Measurements from ENCODE around the gene UBE3C. TPM values are rescaled to one million over a fixed set of nuclear protein-coding genes. Genes with fewer than 3 reads are reported as not detected.
"Not testable (repeated sequence)": the region's sequence is repeated elsewhere in the genome, so short reads cannot be mapped to it uniquely, and the experiment has no call there.

Gene UBE3C
- total RNA-seq, 2 donors from 2014 or later: 46.1 to 55.4 TPM

DNA sequence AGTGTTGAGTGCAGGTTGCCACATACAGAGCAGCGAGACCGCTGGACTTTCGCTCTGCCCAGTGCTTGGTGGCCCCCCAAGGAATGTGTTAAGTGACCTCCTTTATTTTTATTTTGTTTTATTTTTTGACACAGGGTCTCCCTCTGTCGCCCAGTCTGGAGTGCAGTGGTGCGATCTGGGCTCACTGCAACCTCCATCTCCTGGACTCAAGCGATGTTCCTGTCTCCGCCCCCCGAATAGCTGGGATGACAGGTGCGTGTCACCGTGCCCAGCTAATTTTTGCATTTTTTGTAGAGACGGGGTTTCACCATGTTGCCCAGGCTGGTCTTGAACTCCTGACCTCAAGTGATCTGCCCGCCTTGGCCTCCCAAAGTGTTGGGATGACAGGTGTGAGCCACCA lies 138.8 kb downstream of the UBE3C start:
- not testable (repeated sequence) for DNase-seq, ATAC-seq
- intact Hi-C loops (cut with DNase I): loop anchor here in 1 of 2 donors (10.0 kb wide), 1 partner anchor 117 kb away; no protein-coding TSS in a partner anchor

DNA sequence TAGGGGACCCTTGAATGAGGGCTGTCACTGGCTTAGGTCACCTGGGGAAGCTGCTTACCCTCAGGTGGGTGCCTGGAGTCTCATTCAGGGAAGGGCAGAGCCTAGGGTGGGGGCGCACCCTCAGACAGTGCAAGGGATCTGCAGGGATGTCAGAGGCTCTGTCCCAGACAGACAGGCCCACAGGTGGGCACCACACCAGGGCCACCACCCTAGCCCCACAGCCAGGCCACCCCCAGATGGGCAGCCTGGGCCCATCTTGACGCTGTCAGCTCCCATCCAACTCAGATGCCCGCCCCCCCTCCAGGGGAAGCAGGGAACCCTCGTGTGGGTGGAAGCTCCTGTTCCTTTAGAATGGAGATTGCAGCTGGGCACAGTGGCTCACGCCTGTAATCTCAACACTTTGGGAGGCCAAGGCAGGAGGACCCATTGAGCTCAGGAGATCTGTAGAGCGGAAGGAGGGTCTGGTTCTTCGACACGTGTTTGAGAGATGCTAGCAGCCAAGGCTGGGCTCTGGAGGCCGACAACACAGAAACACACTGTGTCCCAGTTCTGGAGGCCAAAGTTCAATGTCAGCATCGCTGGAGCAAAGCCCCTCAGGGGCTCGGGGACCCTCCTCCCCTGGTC lies 139.6 kb downstream of the UBE3C start:
- DNase-seq (no peak), ATAC-seq (no peak)
- intact Hi-C loops (cut with DNase I): loop anchor here in 1 of 2 donors (10.0 kb wide), 1 partner anchor 117 kb away; no protein-coding TSS in a partner anchor

DNA sequence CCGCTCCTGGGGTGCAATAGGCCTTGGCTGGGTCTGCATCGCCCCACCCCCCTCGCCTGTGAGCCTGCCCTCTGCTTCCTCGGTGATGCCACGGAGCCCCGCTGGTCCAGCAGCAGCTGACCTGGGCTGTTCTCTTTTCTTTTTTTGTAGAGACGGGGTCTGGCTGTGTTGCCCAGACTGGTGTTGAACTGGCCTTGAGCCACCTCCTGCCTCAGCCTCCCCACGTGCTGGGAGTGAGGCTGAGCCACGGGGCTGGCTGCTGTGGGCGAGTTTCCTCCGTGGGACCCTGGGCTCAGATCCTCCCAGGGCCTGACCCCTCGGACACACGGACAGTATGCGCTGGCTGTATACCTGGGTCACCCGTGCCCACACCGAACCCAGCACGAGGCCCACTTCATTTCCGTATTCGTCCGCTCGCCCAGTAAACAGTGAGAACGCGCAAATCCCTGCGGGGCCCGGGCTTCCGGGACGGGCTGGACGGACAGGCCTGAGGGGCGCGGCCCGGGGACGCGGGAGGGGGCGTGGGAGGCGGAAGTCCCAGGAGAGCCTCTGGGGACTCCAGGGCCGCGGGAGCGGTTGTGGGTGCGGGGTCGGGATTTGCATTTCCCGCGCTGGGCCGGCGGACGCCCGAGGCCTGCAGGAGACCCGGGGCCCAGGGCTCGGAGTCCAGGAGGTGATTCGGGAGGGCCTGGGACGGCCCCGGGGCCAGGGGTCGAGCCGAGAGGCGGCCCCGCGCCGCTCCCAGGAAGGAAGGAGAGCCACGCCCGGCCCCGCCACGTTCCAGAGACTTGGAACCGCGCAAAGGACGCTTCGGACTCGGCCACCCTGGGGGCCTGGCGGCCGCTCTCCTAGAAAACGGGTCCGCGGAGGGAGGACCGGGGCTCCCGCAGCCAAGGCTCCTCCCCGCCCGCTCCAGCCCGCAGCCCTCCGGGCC lies 140.3 kb downstream of the UBE3C start:
- DNase-seq (peak; percentile 75), ATAC-seq (peak; percentile 64 to 68)
- intact Hi-C loops (cut with DNase I): loop anchor here in 1 of 2 donors (10.0 kb wide), 1 partner anchor 116 kb away; no protein-coding TSS in a partner anchor

DNA sequence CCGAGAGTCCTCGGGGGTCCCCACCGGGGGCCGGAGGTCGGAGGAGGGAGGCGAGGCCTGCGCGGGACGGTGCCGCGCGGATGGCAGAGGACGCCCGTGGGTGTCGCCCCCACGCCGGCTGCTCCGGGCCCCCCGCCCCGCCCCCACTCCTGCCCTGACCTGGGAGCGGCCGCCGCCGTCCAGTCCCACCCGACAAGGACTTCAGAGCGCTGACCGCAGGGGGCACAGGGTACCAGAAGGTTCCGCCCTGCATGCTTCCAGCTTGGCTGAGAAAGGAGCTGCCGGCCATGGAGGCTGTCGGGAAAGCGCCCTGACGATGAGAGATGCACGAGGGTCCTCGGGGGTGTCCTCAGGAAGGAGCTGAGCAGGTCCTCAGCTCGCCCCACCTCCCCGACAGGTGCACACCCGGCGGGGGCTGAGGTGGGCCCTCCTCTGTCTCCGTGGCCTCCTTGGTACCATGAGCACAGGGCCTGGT lies 141.1 kb downstream of the UBE3C start:
- DNase-seq (no peak), ATAC-seq (peak; percentile 11 to 17)
- intact Hi-C loops (cut with DNase I): loop anchor here in 1 of 2 donors (10.0 kb wide), 1 partner anchor 115 kb away; no protein-coding TSS in a partner anchor

DNA sequence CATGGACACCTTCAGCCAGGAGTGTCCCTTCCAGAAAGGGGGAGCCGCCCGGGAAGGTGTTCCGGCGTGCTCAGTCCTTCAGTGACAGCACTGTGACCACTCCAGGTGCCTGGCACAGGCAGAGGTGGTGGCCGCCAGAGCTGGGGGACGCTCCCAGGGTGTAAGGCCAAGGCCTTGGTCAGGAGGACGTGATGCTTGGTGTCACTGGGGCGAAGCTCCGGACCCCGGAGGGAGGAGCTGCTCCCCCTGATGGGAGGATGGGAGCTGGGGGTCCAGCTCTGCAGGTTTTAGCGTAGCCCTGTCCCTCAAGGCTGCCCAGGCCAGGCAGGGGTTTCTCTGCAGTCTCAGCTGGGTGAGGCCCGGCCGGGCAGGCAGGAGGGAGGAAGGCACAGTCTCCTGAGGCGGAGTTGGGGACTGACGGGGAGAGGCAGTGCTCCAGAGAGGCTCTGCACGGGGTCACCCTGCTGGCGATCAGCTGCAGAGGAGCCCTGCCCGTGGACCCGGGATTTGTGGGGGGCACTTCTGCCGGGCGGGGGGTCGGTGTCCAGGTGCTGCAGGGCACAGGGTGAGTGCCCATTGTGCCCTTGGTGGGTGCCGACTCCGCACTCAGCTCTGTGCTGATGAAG lies 141.6 kb downstream of the UBE3C start:
- intact Hi-C loops (cut with DNase I): no loop called here
- DNase-seq: no peak
- ATAC-seq: no peak

DNA sequence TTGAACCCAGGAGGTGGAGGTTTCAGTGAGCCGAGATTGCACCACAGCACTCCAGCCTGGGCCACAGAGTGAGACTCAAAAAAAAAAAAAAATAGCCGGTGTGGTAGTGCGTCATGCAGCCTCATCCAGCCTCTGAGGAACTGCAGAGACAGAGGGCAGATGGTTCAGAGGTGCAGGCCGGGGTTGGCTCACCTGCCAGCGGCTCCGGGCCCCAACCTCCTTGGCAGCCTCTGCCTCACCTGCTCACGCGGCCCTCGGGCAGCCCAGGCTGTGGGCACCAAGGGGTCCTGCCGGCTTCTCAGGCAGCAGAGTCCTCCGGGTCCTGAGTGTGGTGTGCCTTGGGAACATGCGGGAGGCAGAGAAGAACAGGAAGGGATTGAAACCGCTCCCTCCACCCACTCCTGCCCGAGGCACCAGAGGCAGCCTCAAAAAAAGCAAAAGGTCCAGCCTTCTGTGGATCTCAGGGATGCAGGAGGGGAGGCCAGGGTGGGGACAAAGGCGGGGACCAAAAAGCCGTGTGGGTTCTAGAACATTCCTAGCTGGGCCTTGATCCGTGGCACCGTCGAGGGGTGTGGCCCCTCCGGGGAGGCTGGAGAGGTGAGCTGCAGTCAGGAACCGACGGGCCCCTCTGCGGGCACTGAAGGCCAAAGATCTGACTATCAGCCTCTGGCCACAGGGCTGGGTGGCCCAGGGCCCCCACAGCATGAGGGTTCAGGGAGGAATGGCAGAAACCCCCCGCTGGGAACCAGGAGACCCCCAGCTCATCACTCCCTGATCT lies 142.7 kb downstream of the UBE3C start:
- intact Hi-C loops (cut with DNase I): no loop called here
- DNase-seq: no peak
- ATAC-seq: no peak

DNA sequence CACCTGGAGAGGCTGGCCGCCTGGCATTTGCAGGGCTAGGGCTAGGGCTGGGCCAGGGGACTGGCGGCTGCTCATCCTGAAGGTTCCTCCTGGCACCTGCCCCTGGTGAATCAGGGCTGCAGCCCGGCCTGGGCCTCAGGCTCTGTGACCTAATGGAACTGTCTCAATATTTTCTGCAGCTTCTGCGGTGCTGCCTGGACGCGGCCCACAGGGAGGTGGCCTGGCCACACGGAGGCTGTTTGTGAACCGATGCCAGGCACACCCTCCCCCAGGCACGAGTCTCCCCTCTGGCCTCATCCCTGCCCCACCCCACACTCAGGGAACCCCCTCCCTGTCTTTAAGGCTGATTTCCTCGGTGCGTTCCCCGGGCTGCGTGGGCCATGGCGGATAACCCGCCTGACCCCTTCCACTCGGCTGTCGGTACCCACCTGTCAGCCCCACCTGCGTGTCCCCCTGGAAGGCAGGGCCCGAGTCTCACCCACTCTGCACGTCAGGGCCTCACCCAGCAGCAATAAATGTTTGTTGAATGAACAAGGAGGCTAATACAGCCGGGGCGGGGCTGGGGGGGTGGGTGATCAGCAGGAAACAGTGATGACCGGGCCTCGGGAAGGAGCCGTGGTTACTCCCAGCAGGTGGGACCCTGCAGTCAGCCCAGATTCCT lies 143.5 kb downstream of the UBE3C start:
- intact Hi-C loops (cut with DNase I): no loop called here
- ATAC-seq: no peak
- DNase-seq: no peak

DNA sequence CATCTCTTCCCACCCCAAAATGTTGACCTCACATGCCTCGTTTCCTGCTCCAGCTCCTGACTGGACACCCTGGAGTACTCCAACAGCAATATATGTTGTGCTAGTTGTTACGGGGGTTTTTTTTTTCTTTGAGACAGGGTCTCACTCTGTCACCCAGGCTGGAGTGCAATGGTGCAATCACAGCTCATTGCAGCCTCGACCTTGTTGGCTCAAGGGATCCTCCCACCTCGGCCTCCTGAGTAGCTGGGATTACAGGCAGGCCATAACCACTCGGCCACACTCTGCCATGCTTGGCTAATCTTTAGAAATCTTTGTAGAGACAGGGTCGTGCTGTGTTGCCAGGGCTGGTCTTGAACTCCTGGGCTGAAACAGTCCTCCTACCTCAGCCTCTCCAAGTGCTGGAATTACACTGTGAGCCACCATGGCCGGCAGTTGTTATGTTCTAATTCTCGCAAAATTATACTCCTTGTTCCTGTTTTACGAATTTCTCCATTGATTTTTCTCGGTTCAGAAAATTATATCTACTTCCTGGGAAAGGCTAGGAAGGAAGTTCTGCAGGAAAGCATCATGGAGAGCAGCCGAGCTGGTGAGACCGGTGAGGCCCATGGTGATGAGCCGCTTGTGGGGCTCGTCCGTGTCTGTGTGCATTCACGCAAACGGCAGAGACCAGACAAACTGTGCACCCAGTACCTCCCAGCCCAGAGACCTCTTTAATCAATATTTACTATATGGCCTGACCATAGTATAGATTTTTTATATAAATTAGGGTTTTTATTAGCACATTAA lies 145.7 kb downstream of the UBE3C start:
- intact Hi-C loops (cut with DNase I): no loop called here
- ATAC-seq: no peak

DNA sequence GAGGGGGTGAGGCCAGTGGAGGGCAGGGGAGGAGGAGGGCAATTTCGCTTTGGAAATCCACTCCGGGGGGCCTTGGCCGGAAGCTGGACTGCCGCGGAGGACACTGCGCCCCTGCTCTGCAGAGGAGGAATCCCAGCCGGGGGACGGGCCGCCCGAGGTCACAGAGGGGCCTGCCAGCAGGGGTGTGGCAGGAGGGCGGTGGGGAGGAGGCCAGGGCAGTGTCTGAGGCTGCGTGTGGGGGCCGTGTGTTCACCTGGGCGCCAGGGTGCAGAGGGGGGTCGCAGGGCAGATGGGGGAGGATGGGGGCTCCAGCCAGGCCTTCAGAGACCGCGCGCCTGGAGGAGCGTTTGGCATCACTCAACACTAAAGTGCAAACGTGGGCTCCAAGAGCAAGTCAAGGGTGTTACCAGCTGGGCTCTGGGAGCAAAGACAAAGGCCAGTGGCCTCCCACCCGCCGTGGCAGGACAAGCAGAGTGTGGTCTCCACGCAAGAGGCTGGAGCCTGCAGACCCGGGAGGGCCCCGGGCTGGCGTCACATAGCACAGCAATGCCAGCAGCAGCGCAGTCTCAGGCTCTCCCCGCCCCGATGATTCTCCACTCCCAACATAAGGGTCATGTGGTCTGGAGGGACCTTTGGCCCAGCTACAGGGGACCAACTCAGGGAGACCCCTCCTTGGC lies 152.8 kb downstream of the UBE3C start:
- no peak for DNase-seq
- intact Hi-C loops (cut with DNase I): no loop called here
- no peak for ATAC-seq

More for the DNA sequence above, 145.7 kb downstream of the UBE3C start:
- no peak for DNase-seq

DNA sequence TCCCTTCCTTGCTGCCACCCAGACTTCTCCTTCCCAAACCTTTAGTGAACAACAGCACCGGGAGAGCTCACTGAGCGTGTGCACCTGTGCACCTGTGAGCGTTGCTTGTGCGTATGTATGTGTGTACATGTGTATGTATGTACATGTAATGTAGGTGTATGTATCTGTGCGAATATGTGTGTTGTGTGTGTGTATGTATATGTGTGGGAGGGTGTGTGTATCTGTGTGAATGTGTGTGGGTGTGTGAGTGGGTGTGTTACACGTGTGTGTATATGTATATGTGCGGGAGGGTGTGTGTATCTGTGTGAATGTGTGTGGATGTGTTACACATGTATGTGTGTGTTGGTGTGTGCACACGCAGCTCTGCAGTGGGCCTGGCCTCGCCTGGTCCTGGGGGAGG lies 153.5 kb downstream of the UBE3C start:
- DNase-seq: no peak
- intact Hi-C loops (cut with DNase I): no loop called here

DNA sequence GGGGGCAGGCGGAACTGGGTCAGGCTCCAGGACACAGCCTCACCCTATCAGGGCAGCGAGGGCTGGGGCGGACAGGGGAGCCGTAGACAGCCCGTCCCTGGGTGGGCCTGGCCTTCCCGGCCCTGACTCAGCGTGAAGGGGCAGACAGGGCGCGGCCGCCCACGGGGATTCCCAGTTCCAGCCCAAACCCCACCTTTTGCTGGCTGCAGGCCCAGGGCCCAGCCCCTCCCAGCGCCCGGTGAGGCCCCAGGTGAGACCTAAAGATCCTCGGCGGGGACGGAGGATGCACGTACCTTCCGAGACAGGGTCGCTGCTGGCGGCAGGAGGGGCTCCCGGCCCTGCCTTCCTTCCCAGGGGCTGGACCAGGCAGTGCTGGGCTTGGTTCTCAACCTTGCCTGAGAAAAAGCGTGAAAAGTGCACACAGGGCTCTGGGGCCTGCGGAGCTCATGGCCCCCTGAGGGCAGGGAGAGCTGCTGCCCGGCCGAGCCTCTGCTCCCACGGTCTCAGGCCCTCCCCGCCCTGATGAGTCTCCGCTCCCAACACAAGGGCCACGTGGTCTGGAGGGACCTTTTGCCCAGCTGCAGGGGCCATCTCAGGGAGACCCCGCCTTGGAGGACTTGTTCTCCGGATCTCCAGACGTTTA lies 154.2 kb downstream of the UBE3C start:
- no peak for DNase-seq
- intact Hi-C loops (cut with DNase I): no loop called here
- peak; percentile 57 to 69 for ATAC-seq

More for the DNA sequence above, 153.5 kb downstream of the UBE3C start:
- ATAC-seq: no peak

DNA sequence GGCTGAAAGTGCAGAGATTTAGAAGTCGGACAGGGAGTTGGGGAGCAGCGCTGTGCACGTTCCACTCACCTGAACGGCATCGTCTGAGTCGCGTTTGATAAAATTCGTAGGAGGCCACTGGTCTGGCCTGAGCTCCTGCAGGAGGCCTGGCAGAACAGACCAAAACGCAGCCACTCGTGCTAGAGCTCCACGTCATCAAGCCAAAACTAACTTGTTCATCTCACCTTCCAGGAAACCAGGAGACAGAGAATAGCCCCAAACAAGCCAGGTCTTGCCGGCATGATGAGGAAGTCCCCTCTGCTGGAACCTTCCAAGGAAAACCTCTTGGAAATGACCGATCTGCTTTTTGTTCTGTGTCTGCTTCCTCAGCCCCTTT lies 154.7 kb downstream of the UBE3C start:
- intact Hi-C loops (cut with DNase I): no loop called here
- ATAC-seq: no peak
- DNase-seq: no peak

DNA sequence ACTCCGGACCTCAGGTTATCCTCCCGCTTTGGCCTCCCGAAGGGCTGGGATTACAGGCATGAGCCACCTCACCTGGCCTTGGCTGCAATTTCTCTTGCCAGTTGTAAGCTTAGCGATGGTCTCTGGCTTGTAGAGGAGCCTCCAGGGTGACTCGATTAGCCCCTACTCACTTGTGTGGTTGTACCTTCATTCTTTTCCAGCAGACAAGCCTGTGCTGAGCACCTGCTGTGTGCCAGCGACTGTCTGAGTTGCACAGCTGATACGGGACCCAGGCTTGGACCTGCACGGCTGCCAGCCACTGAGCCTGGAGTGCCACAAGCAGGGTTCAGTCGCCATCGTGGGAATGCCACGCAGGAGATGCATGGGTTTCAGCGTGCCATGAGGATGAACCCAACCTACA lies 156.0 kb downstream of the UBE3C start:
- intact Hi-C loops (cut with DNase I): no loop called here
- DNase-seq (no peak), ATAC-seq (no peak)

DNA sequence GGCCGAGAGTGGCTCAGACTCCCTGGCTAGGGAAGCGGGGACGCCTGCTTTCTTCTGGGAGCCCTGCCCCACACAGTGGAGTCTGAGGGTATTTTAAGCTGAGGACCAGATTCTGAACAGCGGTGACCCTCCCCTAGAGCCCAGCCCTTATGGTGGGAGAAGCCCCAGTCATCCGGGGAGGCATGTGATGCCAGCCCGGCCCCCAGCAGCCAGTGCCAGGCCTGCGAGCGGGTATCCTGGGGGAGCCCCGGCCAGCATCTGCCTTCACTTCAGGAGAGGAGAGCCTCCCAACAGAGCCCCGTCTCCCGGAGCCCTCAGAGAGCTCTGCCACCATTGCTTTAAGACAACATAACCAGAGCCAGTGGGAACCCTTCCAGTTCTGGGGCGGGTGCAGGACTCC lies 156.6 kb downstream of the UBE3C start:
- ATAC-seq (no peak), DNase-seq (no peak)
- intact Hi-C loops (cut with DNase I): no loop called here

DNA sequence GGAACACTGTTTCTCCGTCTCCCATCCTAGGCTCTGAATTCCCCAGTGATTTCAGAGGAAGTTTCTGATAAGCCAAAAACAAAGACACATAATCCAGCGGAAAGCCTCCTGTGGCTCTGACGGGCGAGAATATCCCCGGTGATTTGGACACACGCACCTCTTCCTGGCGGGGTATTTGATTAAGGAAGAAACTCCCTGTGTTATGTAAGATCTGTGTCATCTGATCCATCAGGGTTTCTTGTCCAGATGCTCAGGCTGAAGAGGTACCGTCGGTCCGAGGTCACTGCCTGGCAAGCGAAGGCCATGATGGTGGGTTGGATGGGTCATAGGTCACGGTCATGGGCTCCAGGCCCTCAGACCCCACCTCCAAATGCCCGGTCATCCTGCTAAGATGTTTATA lies 158.5 kb downstream of the UBE3C start:
- no peak for ATAC-seq
- DNase-seq: no peak
- intact Hi-C loops (cut with DNase I): no loop called here

DNA sequence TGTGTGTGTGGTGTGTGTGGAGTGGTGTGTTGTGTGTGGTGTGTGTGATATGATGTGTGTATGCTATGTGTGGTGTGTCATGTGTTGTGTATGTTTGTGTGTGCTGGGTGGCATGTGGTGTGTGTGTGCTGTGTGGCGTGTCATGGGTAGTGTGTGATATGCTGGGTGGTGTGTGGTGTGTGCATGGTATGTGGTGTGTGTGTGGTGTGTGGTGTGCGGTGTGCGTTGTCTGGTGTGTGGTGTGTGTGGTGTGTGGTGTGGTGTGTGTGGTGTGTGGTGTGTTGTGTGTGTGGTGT lies 160.5 kb downstream of the UBE3C start:
- ATAC-seq: no peak
- intact Hi-C loops (cut with DNase I): no loop called here
- DNase-seq: no peak
